NCI-H2196 treated with DMSO at 0.1 percent for 48 hours (cell line): ENCODE results near the gene PEX26.
"Not testable (repeated sequence)": the region's sequence is repeated elsewhere in the genome, so short reads cannot be mapped to it uniquely, and the experiment has no call there.

Experiments
- DNase-seq: peaks from one replicate; lab custom pipeline; 2025; ENCODE audit not compliant: unreplicated experiment; lab: John Stamatoyannopoulos, UW

PEX26 gene

GRCh38 chr22:18070556-18071306, 7.1 kb upstream of the PEX26 start:
- no peak for DNase-seq

- DNase-seq, result not testable (repeated sequence)
These were observed 6.4 kb upstream of the PEX26 start for GRCh38 chr22:18071307-18071967.

- no peak for DNase-seq
These were observed 5.9 kb upstream of the PEX26 start for GRCh38 chr22:18071968-18072310.

- DNase-seq, result no peak
These were observed 4.3 kb upstream of the PEX26 start for GRCh38 chr22:18073467-18073866.

GRCh38 chr22:18073927-18074326, 3.9 kb upstream of the PEX26 start:
- DNase-seq, result not testable (repeated sequence)

- no peak for DNase-seq
These were observed 2.6 kb upstream of the PEX26 start for GRCh38 chr22:18075101-18075719.

GRCh38 chr22:18075720-18076497, 1.9 kb upstream of the PEX26 start:
- peak; percentile 81 for DNase-seq

- no peak for DNase-seq
These were observed 627 bp upstream of the PEX26 start for GRCh38 chr22:18077087-18077638.

GRCh38 chr22:18078329-18079041, 695 bp downstream of the PEX26 start:
- no peak for DNase-seq

- DNase-seq, result no peak
These were observed 2.0 kb downstream of the PEX26 start for GRCh38 chr22:18079706-18080233.

- no peak for DNase-seq
These were observed 3.6 kb downstream of the PEX26 start for GRCh38 chr22:18081416-18081815.

GRCh38 chr22:18082467-18082866, 4.7 kb downstream of the PEX26 start:
- DNase-seq, result no peak

GRCh38 chr22:18083406-18083805, 5.6 kb downstream of the PEX26 start:
- DNase-seq, result no peak

- DNase-seq, result no peak
These were observed 7.4 kb downstream of the PEX26 start for GRCh38 chr22:18085188-18085587.

- DNase-seq, result no peak
These were observed 9.6 kb downstream of the PEX26 start for GRCh38 chr22:18087350-18087855.

- DNase-seq, result no peak
These were observed 11.2 kb downstream of the PEX26 start for GRCh38 chr22:18088825-18089568.

GRCh38 chr22:18090286-18090685, 12.5 kb downstream of the PEX26 start:
- DNase-seq, result no peak

GRCh38 chr22:18091478-18091877, 13.7 kb downstream of the PEX26 start:
- DNase-seq, result no peak

- no peak for DNase-seq
These were observed 14.2 kb downstream of the PEX26 start for GRCh38 chr22:18091916-18092526.
